Measurements from ENCODE around the gene DHX8. TPM values are rescaled to one million over a fixed set of nuclear protein-coding genes. Genes with fewer than 3 reads are reported as not detected.

Gene DHX8
- total and polyA plus RNA-seq, 2 donors (not counting 1 experiment from before 2014, with no cell fraction given): 31.2 to 42.3 TPM

DNA sequence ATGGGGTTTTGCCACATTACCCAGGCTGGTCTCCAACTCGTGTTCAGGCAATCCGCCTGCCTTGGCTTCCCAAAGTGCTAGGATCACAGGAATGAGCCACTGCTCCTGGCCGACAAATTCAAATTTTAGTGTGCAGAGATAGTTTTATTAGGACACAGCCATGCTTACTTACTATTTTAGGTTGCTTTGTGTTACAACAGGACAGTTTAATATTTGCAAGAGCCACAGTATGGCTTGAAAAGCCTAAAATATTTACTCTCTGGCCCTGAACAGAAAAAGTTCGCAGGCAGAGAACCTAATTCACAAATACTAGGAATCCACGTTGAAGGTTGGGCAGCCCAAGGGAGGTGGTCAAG lies 75.0 kb downstream of the DHX8 start:
- Histone ChIP-seq H3K4me2 (ENCODE audit: extremely low read depth, insufficient read depth, low read length) (no peak overlapping the region), H3K9me3 (ENCODE audit: control insufficient read depth, insufficient read depth, low read depth, low read length) (no peaks in the 10 kb centered on the region), H4K20me1 (ENCODE audit: control insufficient read depth, extremely low read depth, insufficient read depth, low read length) (no peaks in the 10 kb centered on the region), H3K79me2 (ENCODE audit: control insufficient read depth, insufficient read depth, low read length) (no peaks in the 10 kb centered on the region), H3K4me1 (ENCODE audit: control insufficient read depth, extremely low read depth, insufficient read depth, low read length) (peaks cover 6% of the 10 kb centered on the region), H3K27ac (ENCODE audit: insufficient read depth, low read length) (no peak overlapping the region), H3K36me3 (ENCODE audit: control insufficient read depth, insufficient read depth, low read length) (no peaks in the 10 kb centered on the region), H2AFZ (ENCODE audit: low read length) (no peak overlapping the region), H3K4me3 (replicated peaks in 1 of 4; ENCODE audit: control extremely low read depth in 1 of 4, insufficient read depth in 1 of 4, low read depth in 3 of 4, low read length in 4 of 4) (no peak overlapping the region), H3K27me3 (ENCODE audit: control insufficient read depth, insufficient read depth, low read length) (no peaks in the 10 kb centered on the region), H3K9ac (ENCODE audit: insufficient read depth, low read length) (no peak overlapping the region)
- DNase-seq (ENCODE audit: low read depth in 2 of 2): no peak
- no peak for TF ChIP-seq EZH2 (IDR thresholded peaks at IDR 0.05; ENCODE audit: low read length, missing control alignments)
- TF ChIP-seq, protein P1, sequence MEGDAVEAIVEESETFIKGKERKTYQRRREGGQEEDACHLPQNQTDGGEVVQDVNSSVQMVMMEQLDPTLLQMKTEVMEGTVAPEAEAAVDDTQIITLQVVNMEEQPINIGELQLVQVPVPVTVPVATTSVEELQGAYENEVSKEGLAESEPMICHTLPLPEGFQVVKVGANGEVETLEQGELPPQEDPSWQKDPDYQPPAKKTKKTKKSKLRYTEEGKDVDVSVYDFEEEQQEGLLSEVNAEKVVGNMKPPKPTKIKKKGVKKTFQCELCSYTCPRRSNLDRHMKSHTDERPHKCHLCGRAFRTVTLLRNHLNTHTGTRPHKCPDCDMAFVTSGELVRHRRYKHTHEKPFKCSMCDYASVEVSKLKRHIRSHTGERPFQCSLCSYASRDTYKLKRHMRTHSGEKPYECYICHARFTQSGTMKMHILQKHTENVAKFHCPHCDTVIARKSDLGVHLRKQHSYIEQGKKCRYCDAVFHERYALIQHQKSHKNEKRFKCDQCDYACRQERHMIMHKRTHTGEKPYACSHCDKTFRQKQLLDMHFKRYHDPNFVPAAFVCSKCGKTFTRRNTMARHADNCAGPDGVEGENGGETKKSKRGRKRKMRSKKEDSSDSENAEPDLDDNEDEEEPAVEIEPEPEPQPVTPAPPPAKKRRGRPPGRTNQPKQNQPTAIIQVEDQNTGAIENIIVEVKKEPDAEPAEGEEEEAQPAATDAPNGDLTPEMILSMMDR (conservative IDR thresholded peaks at IDR 0.05 in 1 of 2, IDR thresholded peaks at IDR 0.05 in 1 of 2; ENCODE audit: low read depth in 1 of 2, low read length in 2 of 2): no peak

DNA sequence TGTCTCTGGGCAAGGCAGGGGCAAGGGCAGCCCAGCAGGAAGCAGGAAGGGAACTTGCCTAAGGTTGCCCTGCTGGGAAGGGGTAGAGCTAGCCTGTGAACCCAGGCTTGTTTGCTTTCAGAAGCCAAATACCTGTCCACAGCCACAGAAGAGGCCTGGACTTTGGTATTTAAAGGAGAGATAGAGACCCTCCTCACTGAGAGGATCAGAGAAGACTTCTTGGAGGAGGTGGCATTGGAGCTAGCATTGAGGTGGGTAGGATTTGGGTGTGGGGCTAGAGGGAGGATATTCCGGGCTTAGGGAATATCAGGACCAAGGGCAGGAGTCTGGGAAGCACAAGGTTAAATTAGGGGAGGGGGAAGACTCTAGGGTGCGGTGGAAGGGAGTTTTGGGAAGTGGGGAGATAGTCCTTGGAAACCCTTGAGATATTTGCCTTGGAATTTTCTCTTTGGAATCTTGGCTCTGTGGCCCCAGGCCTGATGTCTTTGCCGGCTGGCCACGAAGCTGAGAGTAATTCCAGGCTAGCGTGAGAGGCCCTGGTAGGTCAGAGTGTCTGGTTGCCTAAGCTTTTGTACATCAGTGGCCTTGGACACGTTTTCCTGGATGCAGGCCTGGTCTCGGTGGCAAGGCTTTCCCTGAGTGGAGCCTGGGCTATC lies 75.5 kb downstream of the DHX8 start:
- Histone ChIP-seq H3K27ac (ENCODE audit: insufficient read depth, low read length) (no peak overlapping the region), H3K9me3 (ENCODE audit: control insufficient read depth, insufficient read depth, low read depth, low read length) (no peaks in the 10 kb centered on the region), H3K9ac (ENCODE audit: insufficient read depth, low read length) (no peak overlapping the region), H4K20me1 (ENCODE audit: control insufficient read depth, extremely low read depth, insufficient read depth, low read length) (no peaks in the 10 kb centered on the region), H3K4me3 (replicated peaks in 1 of 4; ENCODE audit: control extremely low read depth in 1 of 4, insufficient read depth in 1 of 4, low read depth in 3 of 4, low read length in 4 of 4) (no peak overlapping the region), H3K27me3 (ENCODE audit: control insufficient read depth, insufficient read depth, low read length) (no peaks in the 10 kb centered on the region), H3K79me2 (ENCODE audit: control insufficient read depth, insufficient read depth, low read length) (no peaks in the 10 kb centered on the region), H2AFZ (ENCODE audit: low read length) (no peak overlapping the region), H3K4me2 (ENCODE audit: extremely low read depth, insufficient read depth, low read length) (no peak overlapping the region), H3K4me1 (ENCODE audit: control insufficient read depth, extremely low read depth, insufficient read depth, low read length) (peaks cover 6% of the 10 kb centered on the region), H3K36me3 (ENCODE audit: control insufficient read depth, insufficient read depth, low read length) (no peaks in the 10 kb centered on the region)
- DNase-seq (ENCODE audit: low read depth in 2 of 2): no peak
- TF ChIP-seq EZH2 (IDR thresholded peaks at IDR 0.05; ENCODE audit: low read length, missing control alignments): no peak
- TF ChIP-seq, protein P1 (conservative IDR thresholded peaks at IDR 0.05 in 1 of 2, IDR thresholded peaks at IDR 0.05 in 1 of 2; ENCODE audit: low read depth in 1 of 2, low read length in 2 of 2): no peak

DNA sequence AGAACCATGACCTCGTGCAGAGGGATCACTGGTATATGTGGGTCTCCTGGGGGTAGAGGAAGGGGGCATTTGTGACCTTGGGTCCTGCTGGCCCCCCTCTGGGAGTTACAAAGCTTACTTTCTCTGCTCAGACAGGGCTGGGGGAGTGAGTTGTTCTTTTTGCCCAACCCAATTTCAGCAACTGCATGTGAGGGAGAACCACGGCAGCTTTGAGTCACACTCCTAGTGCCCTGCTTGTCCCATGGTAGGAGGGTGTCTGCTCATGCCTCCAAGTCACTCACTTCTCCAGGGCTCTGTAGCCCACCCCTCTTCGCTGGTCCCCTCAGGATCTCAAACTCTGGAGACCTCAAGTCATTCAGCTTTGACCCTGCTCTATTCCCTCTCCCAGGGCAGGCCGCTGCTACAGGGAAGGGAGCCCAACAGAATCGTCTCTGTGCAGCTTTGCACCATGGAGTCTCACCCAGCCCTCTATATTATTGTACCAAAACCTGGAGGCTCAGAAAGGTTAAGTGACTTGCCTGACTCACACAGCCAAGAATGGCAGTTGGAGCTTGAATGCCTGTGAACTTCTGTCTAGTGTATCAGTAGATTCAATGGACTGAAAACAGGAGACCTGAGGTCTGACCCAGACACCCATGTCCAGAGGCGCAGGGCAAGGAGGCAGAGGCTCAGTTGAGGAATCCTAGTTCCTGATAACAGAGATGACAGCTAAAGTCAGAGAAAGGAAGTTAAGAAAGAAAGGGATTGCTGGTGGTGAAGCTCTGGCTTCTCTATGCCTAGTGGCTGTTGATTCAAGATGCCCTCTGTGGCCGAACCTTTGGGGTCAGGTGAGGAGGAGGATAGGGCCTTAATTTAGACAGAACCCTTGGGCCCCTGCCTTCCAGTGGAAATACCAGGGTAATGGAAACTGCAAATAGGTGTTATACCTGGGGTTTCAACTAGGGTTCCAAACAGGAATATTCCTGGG lies 77.0 kb downstream of the DHX8 start:
- no peaks in the 10 kb centered on the region for H3K36me3 ChIP-seq (ENCODE audit: control insufficient read depth, insufficient read depth, low read length)
- peaks cover 6% of the 10 kb centered on the region for H3K4me1 ChIP-seq (ENCODE audit: control insufficient read depth, extremely low read depth, insufficient read depth, low read length)
- no peak for DNase-seq (ENCODE audit: low read depth in 2 of 2)
- TF ChIP-seq EZH2 (IDR thresholded peaks at IDR 0.05; ENCODE audit: low read length, missing control alignments): no peak
- TF ChIP-seq, protein P1 (conservative IDR thresholded peaks at IDR 0.05 in 1 of 2, IDR thresholded peaks at IDR 0.05 in 1 of 2; ENCODE audit: low read depth in 1 of 2, low read length in 2 of 2): no peak
- H3K9ac ChIP-seq (ENCODE audit: insufficient read depth, low read length): no peak overlapping the region
- no peaks in the 10 kb centered on the region for H3K9me3 ChIP-seq (ENCODE audit: control insufficient read depth, insufficient read depth, low read depth, low read length)
- H3K4me2 ChIP-seq (ENCODE audit: extremely low read depth, insufficient read depth, low read length): no peak overlapping the region
- H3K27ac ChIP-seq (ENCODE audit: insufficient read depth, low read length): no peak overlapping the region
- H2AFZ ChIP-seq (ENCODE audit: low read length): no peak overlapping the region
- H3K27me3 ChIP-seq (ENCODE audit: control insufficient read depth, insufficient read depth, low read length): no peaks in the 10 kb centered on the region
- H4K20me1 ChIP-seq (ENCODE audit: control insufficient read depth, extremely low read depth, insufficient read depth, low read length): no peaks in the 10 kb centered on the region
- H3K4me3 ChIP-seq (replicated peaks in 1 of 4; ENCODE audit: control extremely low read depth in 1 of 4, insufficient read depth in 1 of 4, low read depth in 3 of 4, low read length in 4 of 4): no peak overlapping the region
- no peaks in the 10 kb centered on the region for H3K79me2 ChIP-seq (ENCODE audit: control insufficient read depth, insufficient read depth, low read length)
